Caco-2 (cell line): ENCODE measurements around the gene BRF1. TPM values are rescaled to one million over a fixed set of nuclear protein-coding genes. Genes with fewer than 3 reads are reported as not detected.

Source experiments
- BruUV-seq: library from RNA; stranded (reverse); fragments of 400-500 nt; replicated peaks from 2 replicates; lab custom pipeline; 2021; lab: Mats Ljungman, UMichigan
- CTCF ChIA-PET: fragments of 300-600 bp; sonication (Branson Sonifier 250); formaldehyde crosslinking; loops from one replicate; lab custom pipeline; 2022; ENCODE audit warnings: antibody characterized with exemption; lab: Charles Lee
- POLR2A ChIA-PET: fragments of 300-600 bp; sonication (Branson Sonifier 250); formaldehyde crosslinking; loops from one replicate; lab custom pipeline; 2022; ENCODE audit warnings: antibody characterized with exemption; lab: Charles Lee
- DNase-seq, 2 experiments: peaks; one replicate each; pipeline versions ENCODE4 v3.0.0 to v3.0.0-alpha.2; 2020 to 2022
- H3K27me3 ChIP-seq: replicated peaks from 2 replicates; pipeline ENCODE4 v1.6.0; 2011; ENCODE audit warnings: low read length; ENCODE audit not compliant: control insufficient read depth, insufficient read depth
- H3K36me3 ChIP-seq: 2 replicates; pipeline ENCODE4 v1.5.1; 2011; ENCODE audit warnings: low read length; ENCODE audit not compliant: control insufficient read depth, insufficient read depth
- H3K4me1 ChIP-seq: fragments of 250-450 bp; sonication (Bioruptor Pico); 2 replicates; pipeline ENCODE4 v1.5.1; 2020; ENCODE audit warnings: mild to moderate bottlenecking
- H3K4me3 ChIP-seq: 2 replicates; pipeline ENCODE4 v1.5.1; 2011; ENCODE audit warnings: low read depth, mild to moderate bottlenecking, control low read depth, low read length
- H3K9me3 ChIP-seq: fragments of 250-450 bp; sonication (Bioruptor Pico); 2 replicates; pipeline ENCODE4 v1.5.1; 2020; ENCODE audit warnings: mild to moderate bottlenecking, moderate library complexity
- H3K27ac Mint-ChIP-seq: one replicate; pipeline ENCODE4 v1.8.0; 2022; ENCODE audit warnings: mixed read lengths; ENCODE audit not compliant: unreplicated experiment
- H3K27me3 Mint-ChIP-seq: one replicate; pipeline ENCODE4 v1.8.0; 2022; ENCODE audit warnings: mixed read lengths; ENCODE audit not compliant: insufficient read depth, unreplicated experiment
- H3K36me3 Mint-ChIP-seq: one replicate; pipeline ENCODE4 v1.8.0; 2022; ENCODE audit warnings: mild to moderate bottlenecking, mixed read lengths; ENCODE audit not compliant: insufficient read depth, unreplicated experiment
- H3K4me1 Mint-ChIP-seq: one replicate; pipeline ENCODE4 v1.8.0; 2022; ENCODE audit warnings: low read depth, mixed read lengths; ENCODE audit not compliant: unreplicated experiment
- H3K4me3 Mint-ChIP-seq: one replicate; pipeline ENCODE4 v1.8.0; 2022; ENCODE audit warnings: mild to moderate bottlenecking, moderate library complexity, mixed read lengths; ENCODE audit not compliant: unreplicated experiment
- H3K9me3 Mint-ChIP-seq: one replicate; pipeline ENCODE4 v1.8.0; 2022; ENCODE audit warnings: mixed read lengths; ENCODE audit not compliant: unreplicated experiment
- intact Hi-C: fragments of 100-400 bp; cut with micrococcal nuclease; formaldehyde crosslinking; loops from one replicate; pipeline ENCODE4 v1.10.0; 2022; ENCODE audit not compliant: unreplicated experiment
- total RNA-seq: library from RNA; stranded (reverse); gene quantifications from 2 replicates; pipeline ENCODE4 v1.2.3, GENCODE V29; 2022
- TF ChIP-seq, protein P1 (sequence below), 2 experiments: fragments of 200-600 bp in 1 of 2; IDR thresholded peaks; 1 replicate in 1 of 2; 2 replicates in 1 of 2; pipeline versions ENCODE4 v1.5.1 to v1.8.0; 2011 to 2022; ENCODE audit warnings: antibody characterized with exemption in 1 of 2, control low read depth in 1 of 2, inconsistent platforms in 1 of 2, low read depth in 1 of 2, low read length in 1 of 2, mild to moderate bottlenecking in 1 of 2, moderate library complexity in 1 of 2; ENCODE audit not compliant: insufficient read depth in 1 of 2, severe bottlenecking in 1 of 2, unreplicated experiment in 1 of 2

The BRF1 gene
- total RNA-seq, 1 experiment from 2014 or later: 43.6 TPM

DNA sequence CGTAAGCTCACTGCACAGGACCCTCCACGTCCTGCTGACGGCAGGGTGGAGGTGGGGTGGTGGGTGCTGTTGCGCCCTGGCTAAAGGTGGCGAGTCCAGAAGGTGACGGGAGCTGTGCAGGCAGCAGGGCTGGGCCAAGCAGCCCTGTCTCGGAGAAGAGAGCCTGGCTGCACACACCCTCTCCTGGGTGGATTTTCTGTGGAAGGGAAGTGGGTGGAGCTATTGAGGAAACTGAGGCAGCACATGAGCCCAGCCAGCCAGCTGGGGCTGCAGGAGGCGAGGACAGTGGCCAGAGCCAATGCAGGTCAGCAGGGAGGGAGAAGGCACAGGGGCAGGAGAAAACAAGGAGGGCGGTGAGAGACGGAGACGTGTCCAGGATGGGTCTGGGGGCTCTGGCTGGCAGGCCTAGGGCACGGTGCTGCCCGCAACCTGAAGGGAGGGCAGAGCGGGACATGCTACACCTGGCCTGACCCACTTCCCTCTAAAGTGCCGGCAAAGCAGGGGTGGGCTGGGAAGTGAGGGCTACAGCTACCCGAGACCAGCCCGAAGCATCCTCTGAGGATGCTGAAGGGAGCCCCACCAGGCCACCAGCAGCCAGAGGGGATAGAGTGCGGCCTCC lies 32.0 kb downstream of the BRF1 start:
- Mint-ChIP-seq H3K27ac (no peak overlapping the region), H3K4me3 (no peak overlapping the region), H3K9me3 (no peaks in the 10 kb centered on the region), H3K27me3 (no peaks in the 10 kb centered on the region), H3K36me3 (peaks cover 8% of the 10 kb centered on the region), H3K4me1 (no peaks in the 10 kb centered on the region)
- ChIA-PET POLR2A (no interaction called here), CTCF (no interaction called here)
- Histone ChIP-seq H3K9me3 (no peaks in the 10 kb centered on the region), H3K4me3 (no peak overlapping the region), H3K36me3 (no peaks in the 10 kb centered on the region), H3K27me3 (no peaks in the 10 kb centered on the region), H3K4me1 (no peaks in the 10 kb centered on the region)
- intact Hi-C loops: no loop called here
- TF ChIP-seq, protein P1, sequence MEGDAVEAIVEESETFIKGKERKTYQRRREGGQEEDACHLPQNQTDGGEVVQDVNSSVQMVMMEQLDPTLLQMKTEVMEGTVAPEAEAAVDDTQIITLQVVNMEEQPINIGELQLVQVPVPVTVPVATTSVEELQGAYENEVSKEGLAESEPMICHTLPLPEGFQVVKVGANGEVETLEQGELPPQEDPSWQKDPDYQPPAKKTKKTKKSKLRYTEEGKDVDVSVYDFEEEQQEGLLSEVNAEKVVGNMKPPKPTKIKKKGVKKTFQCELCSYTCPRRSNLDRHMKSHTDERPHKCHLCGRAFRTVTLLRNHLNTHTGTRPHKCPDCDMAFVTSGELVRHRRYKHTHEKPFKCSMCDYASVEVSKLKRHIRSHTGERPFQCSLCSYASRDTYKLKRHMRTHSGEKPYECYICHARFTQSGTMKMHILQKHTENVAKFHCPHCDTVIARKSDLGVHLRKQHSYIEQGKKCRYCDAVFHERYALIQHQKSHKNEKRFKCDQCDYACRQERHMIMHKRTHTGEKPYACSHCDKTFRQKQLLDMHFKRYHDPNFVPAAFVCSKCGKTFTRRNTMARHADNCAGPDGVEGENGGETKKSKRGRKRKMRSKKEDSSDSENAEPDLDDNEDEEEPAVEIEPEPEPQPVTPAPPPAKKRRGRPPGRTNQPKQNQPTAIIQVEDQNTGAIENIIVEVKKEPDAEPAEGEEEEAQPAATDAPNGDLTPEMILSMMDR (IDR thresholded peaks at IDR 0.05; ENCODE audit: insufficient read depth in 1 of 2, low read depth in 1 of 2, low read length in 1 of 2, severe bottlenecking in 1 of 2, unreplicated experiment in 1 of 2): no peak
- BruUV-seq: no TSS peak
- no peak for DNase-seq

DNA sequence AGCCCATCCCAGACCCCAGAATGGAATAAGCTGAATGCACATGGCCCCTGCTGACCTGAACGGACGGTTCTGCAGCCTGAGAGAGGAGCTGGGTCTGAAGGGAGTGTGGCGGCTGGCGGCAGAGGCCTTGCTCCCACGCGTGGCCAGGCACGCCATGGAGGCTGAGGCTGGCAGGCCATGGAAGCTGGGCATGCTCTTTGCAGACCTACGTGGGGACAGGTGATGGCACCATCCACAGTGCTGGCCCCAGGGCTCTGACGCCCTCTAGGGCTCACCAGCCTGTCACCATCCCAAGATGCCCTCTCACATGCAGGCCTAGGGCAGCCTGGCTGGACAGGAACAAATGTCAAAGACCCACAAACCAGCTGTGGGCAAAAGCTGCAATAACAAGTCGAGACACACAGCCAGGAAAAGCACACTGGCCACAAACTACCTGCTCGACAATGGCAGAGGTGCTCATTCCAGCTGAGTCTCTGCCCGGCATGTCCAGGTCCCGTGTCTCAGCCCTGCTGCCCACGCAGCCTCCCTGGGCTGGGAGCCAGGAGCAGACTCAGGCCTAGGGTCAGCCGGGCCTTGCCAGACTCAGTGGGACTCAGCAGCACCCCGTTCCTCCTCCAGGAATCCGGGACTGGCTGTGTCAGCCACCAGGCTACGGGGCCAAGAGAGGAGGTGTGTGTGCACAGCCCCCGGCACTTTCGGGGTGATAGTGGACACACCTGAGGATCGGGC lies 32.8 kb downstream of the BRF1 start:
- Mint-ChIP-seq H3K36me3 (peaks cover 11% of the 10 kb centered on the region), H3K27me3 (no peaks in the 10 kb centered on the region), H3K27ac (no peak overlapping the region), H3K4me1 (no peaks in the 10 kb centered on the region), H3K4me3 (no peak overlapping the region), H3K9me3 (no peaks in the 10 kb centered on the region)
- BruUV-seq: no TSS peak
- Histone ChIP-seq H3K36me3 (no peaks in the 10 kb centered on the region), H3K4me1 (no peaks in the 10 kb centered on the region), H3K27me3 (no peaks in the 10 kb centered on the region), H3K9me3 (no peaks in the 10 kb centered on the region), H3K4me3 (no peak overlapping the region)
- TF ChIP-seq, protein P1 (IDR thresholded peaks at IDR 0.05; ENCODE audit: insufficient read depth in 1 of 2, low read depth in 1 of 2, low read length in 1 of 2, severe bottlenecking in 1 of 2, unreplicated experiment in 1 of 2): no peak
- ChIA-PET CTCF (interaction anchor here (0.6 kb wide), 1 partner anchor 28 kb away, joined by 3 read pairs; no protein-coding TSS in a partner anchor), POLR2A (no interaction called here)
- DNase-seq: no peak
- intact Hi-C loops: no loop called here

DNA sequence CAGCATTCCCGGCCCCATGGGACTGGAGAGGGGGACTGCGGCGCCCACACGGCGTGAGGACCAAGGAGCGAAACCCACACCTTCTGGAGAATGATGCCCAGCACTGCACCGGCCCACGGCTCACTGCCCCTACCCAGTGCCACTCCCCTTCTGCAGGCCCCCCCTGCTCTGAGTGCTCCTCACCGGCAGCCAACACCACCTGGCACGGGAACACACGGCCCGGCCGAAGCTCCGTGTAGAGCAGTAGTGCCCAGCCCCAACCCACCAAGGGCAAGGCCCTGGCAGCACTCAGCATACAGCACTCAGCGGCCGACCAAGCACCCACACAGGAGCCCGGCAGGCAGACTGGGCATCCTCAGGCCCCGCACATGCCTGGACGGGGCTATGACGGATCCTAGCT lies 39.0 kb downstream of the BRF1 start:
- Mint-ChIP-seq H3K27ac (no peak overlapping the region), H3K9me3 (no peaks in the 10 kb centered on the region), H3K4me1 (no peaks in the 10 kb centered on the region), H3K36me3 (peaks cover 12% of the 10 kb centered on the region), H3K27me3 (no peaks in the 10 kb centered on the region), H3K4me3 (no peak overlapping the region)
- intact Hi-C loops: no loop called here
- BruUV-seq: no TSS peak
- CTCF ChIA-PET: interaction anchor here (0.6 kb wide), 1 partner anchor 325 kb away, joined by 5 read pairs; no protein-coding TSS in a partner anchor
- H3K4me1 ChIP-seq: no peaks in the 10 kb centered on the region
- H3K9me3 ChIP-seq: no peaks in the 10 kb centered on the region
- no peaks in the 10 kb centered on the region; the same call in 1 of the 2 replicates for H3K36me3 ChIP-seq
- DNase-seq: no peak
- TF ChIP-seq, protein P1 (IDR thresholded peaks at IDR 0.05; ENCODE audit: insufficient read depth in 1 of 2, low read depth in 1 of 2, low read length in 1 of 2, severe bottlenecking in 1 of 2, unreplicated experiment in 1 of 2): no peak
- POLR2A ChIA-PET: no interaction called here
- no peak overlapping the region for H3K4me3 ChIP-seq
- no peaks in the 10 kb centered on the region for H3K27me3 ChIP-seq
